Kasumi-1 (cell line): ENCODE measurements around the gene P2RX3.
A peak's percentile ranks its signal among the peaks of the same experiment; 100 is the strongest.
"Not testable (repeated sequence)": the region's sequence is repeated elsewhere in the genome, so short reads cannot be mapped to it uniquely, and the experiment has no call there.

Experiments
- DNase-seq, 2 experiments: peaks; one replicate each; lab custom pipeline; 2025; lab: John Stamatoyannopoulos, UW

Gene P2RX3

GRCh38 chr11:57349491-57350274, 11.5 kb downstream of the P2RX3 start:
- DNase-seq, result peak; percentile 18 to 42

- DNase-seq, result no peak
Measured at GRCh38 chr11:57353036-57353435, 14.9 kb downstream of the P2RX3 start.

- DNase-seq, result no peak
Measured at GRCh38 chr11:57353446-57353845, 15.3 kb downstream of the P2RX3 start.

GRCh38 chr11:57353852-57354251, 15.7 kb downstream of the P2RX3 start:
- DNase-seq, result no peak

- DNase-seq, result peak; percentile 90 to 91
Measured at GRCh38 chr11:57354699-57355098, 16.5 kb downstream of the P2RX3 start.

GRCh38 chr11:57356268-57356667, 18.1 kb downstream of the P2RX3 start:
- no peak for DNase-seq

- DNase-seq, result no peak
Measured at GRCh38 chr11:57357310-57357709, 19.2 kb downstream of the P2RX3 start.

- DNase-seq, result no peak
Measured at GRCh38 chr11:57357856-57358255, 19.7 kb downstream of the P2RX3 start.

- no peak for DNase-seq
Measured at GRCh38 chr11:57358543-57358961, 20.4 kb downstream of the P2RX3 start.

GRCh38 chr11:57358991-57359390, 20.8 kb downstream of the P2RX3 start:
- DNase-seq, result no peak

GRCh38 chr11:57359396-57359795, 21.2 kb downstream of the P2RX3 start:
- DNase-seq, result no peak

- DNase-seq, result no peak
Measured at GRCh38 chr11:57359896-57360690, 21.9 kb downstream of the P2RX3 start.

- no peak for DNase-seq
Measured at GRCh38 chr11:57360991-57361390, 22.8 kb downstream of the P2RX3 start.

- DNase-seq, result not testable (repeated sequence)
Measured at GRCh38 chr11:57361420-57361819, 23.3 kb downstream of the P2RX3 start.

- DNase-seq, result no peak
Measured at GRCh38 chr11:57361926-57362325, 23.8 kb downstream of the P2RX3 start.

- no peak for DNase-seq
Measured at GRCh38 chr11:57363131-57364080, 25.3 kb downstream of the P2RX3 start.

- DNase-seq, result no peak
Measured at GRCh38 chr11:57364851-57365660, 26.9 kb downstream of the P2RX3 start.

GRCh38 chr11:57368106-57368844, 30.1 kb downstream of the P2RX3 start:
- peak in 1 of 2 experiments; percentile 29 for DNase-seq

GRCh38 chr11:57368845-57369232, 30.7 kb downstream of the P2RX3 start:
- no peak for DNase-seq

- no peak for DNase-seq
Measured at GRCh38 chr11:57370251-57370650, 32.1 kb downstream of the P2RX3 start.
